ENCODE data around the gene OGFOD1. TPM values are rescaled to one million over a fixed set of nuclear protein-coding genes. Genes with fewer than 3 reads are reported as not detected.

Gene OGFOD1
- polyA plus RNA-seq, 1 donor (not counting 4 experiments of a cell fraction or from before 2014, with no cell fraction given) = 70.5 TPM

DNA sequence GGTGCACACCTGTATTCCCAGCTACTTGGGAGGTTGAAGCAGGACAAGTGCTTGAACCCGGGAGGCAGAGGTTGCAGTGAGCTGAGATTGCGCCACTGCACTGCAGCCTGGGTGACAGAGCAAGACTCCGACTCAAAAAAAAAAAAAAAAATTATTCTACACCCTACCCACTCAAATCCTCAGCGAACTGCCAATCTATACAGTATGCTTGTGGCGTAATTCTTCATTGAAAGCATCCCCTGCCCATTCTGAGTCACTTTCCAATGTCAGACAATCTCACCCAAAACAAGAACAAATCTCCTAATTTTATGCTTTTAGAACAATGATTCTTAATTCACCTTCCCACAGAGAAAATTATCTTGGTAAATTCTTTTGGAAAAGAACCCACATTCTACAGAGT, 38.0 kb upstream of the OGFOD1 start:
- Histone ChIP-seq H3K9ac (ENCODE audit: control insufficient read depth, extremely low read depth, insufficient read depth, low read length) (no peak overlapping the region), H3K4me3 (ENCODE audit: control insufficient read depth in 2 of 3, extremely low read depth in 1 of 3, insufficient read depth in 2 of 3, low read depth in 1 of 3, low read length in 3 of 3) (no peak overlapping the region), H3K9me1 (ENCODE audit: control insufficient read depth, extremely low read depth, insufficient read depth, low read length) (no peaks in the 10 kb centered on the region), H4K20me1 (ENCODE audit: control insufficient read depth, extremely low read depth, insufficient read depth, low read length) (no peaks in the 10 kb centered on the region), H3K27ac (ENCODE audit: control insufficient read depth, insufficient read depth, low read length) (no peak overlapping the region), H3K27me3 (ENCODE audit: control insufficient read depth, extremely low read depth, insufficient read depth, low read length) (no peaks in the 10 kb centered on the region), H2AFZ (ENCODE audit: control insufficient read depth, low read length) (no peak overlapping the region), H3K79me2 (ENCODE audit: control insufficient read depth, insufficient read depth, low read length) (peaks cover 38% of the 10 kb centered on the region), H3K9me3 (ENCODE audit: control insufficient read depth, low read depth, low read length) (no peaks in the 10 kb centered on the region), H3K4me1 (ENCODE audit: control insufficient read depth, extremely low read depth, insufficient read depth, low read length) (peaks cover 5% of the 10 kb centered on the region), H3K36me3 (ENCODE audit: control insufficient read depth in 2 of 2, extremely low read depth in 1 of 2, insufficient read depth in 2 of 2, low read length in 2 of 2) (peaks cover 4 to 9% of the 10 kb centered on the region in 2 experiments), H3K4me2 (ENCODE audit: control insufficient read depth, extremely low read depth, insufficient read depth, low read depth, low read length) (no peak overlapping the region)
- dilution Hi-C loops (cut with MboI; ENCODE audit: extremely low pct_ligation_motif_present, low sequenced_read_pairs) = no loop called here
- DNase-seq (ENCODE audit: low read depth, low spot score) (no peak), FAIRE-seq (no peak)
- TF ChIP-seq, protein P1, sequence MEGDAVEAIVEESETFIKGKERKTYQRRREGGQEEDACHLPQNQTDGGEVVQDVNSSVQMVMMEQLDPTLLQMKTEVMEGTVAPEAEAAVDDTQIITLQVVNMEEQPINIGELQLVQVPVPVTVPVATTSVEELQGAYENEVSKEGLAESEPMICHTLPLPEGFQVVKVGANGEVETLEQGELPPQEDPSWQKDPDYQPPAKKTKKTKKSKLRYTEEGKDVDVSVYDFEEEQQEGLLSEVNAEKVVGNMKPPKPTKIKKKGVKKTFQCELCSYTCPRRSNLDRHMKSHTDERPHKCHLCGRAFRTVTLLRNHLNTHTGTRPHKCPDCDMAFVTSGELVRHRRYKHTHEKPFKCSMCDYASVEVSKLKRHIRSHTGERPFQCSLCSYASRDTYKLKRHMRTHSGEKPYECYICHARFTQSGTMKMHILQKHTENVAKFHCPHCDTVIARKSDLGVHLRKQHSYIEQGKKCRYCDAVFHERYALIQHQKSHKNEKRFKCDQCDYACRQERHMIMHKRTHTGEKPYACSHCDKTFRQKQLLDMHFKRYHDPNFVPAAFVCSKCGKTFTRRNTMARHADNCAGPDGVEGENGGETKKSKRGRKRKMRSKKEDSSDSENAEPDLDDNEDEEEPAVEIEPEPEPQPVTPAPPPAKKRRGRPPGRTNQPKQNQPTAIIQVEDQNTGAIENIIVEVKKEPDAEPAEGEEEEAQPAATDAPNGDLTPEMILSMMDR (optimal IDR thresholded peaks at IDR 0.05 in 1 of 3, IDR thresholded peaks at IDR 0.05 in 1 of 3, conservative IDR thresholded peaks at IDR 0.05 in 1 of 3; ENCODE audit: extremely low read depth in 1 of 3, insufficient read depth in 2 of 3, low read length in 3 of 3) = no peak
- no peak for TF ChIP-seq EZH2 (IDR thresholded peaks at IDR 0.05; ENCODE audit: low read length)

DNA sequence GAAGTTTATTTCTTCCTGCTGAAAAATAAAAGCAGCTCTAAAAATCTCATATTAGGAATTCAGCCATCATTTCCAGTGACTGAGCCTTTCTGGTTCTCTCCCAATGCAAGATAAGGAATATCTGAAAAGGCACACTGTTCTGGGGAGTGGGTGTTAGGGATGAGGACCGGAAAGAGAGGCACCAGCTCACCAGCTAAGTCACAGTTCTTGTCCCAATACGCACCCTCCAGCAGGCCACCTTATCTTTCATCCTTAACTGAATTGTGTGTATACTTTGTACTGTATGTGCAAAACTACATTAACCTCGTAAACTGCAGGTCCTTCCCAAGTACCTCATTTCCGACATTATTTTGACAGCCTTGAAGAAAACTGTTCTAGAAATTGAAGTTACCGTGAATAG, 37.0 kb upstream of the OGFOD1 start:
- Histone ChIP-seq H3K9me3 (ENCODE audit: control insufficient read depth, low read depth, low read length) (no peaks in the 10 kb centered on the region), H3K27ac (ENCODE audit: control insufficient read depth, insufficient read depth, low read length) (no peak overlapping the region), H3K4me3 (ENCODE audit: control insufficient read depth in 2 of 3, extremely low read depth in 1 of 3, insufficient read depth in 2 of 3, low read depth in 1 of 3, low read length in 3 of 3) (no peak overlapping the region), H2AFZ (ENCODE audit: control insufficient read depth, low read length) (no peak overlapping the region), H3K36me3 (ENCODE audit: control insufficient read depth in 2 of 2, extremely low read depth in 1 of 2, insufficient read depth in 2 of 2, low read length in 2 of 2) (peaks cover 2 to 4% of the 10 kb centered on the region in 2 experiments), H3K9me1 (ENCODE audit: control insufficient read depth, extremely low read depth, insufficient read depth, low read length) (no peaks in the 10 kb centered on the region), H3K4me2 (ENCODE audit: control insufficient read depth, extremely low read depth, insufficient read depth, low read depth, low read length) (no peak overlapping the region), H3K27me3 (ENCODE audit: control insufficient read depth, extremely low read depth, insufficient read depth, low read length) (no peaks in the 10 kb centered on the region), H3K9ac (ENCODE audit: control insufficient read depth, extremely low read depth, insufficient read depth, low read length) (no peak overlapping the region), H3K79me2 (ENCODE audit: control insufficient read depth, insufficient read depth, low read length) (peaks cover 41% of the 10 kb centered on the region), H4K20me1 (ENCODE audit: control insufficient read depth, extremely low read depth, insufficient read depth, low read length) (no peaks in the 10 kb centered on the region), H3K4me1 (ENCODE audit: control insufficient read depth, extremely low read depth, insufficient read depth, low read length) (peaks cover 3% of the 10 kb centered on the region)
- TF ChIP-seq, protein P1 (optimal IDR thresholded peaks at IDR 0.05 in 1 of 3, IDR thresholded peaks at IDR 0.05 in 1 of 3, conservative IDR thresholded peaks at IDR 0.05 in 1 of 3; ENCODE audit: extremely low read depth in 1 of 3, insufficient read depth in 2 of 3, low read length in 3 of 3) = no peak
- TF ChIP-seq EZH2 (IDR thresholded peaks at IDR 0.05; ENCODE audit: low read length) = no peak
- dilution Hi-C loops (cut with MboI; ENCODE audit: extremely low pct_ligation_motif_present, low sequenced_read_pairs) = no loop called here
- FAIRE-seq (no peak), DNase-seq (ENCODE audit: low read depth, low spot score) (no peak)
